Spleen (tissue), 11 donors: ENCODE measurements around the gene ACKR2. TPM values are rescaled to one million over a fixed set of nuclear protein-coding genes. Genes with fewer than 3 reads are reported as not detected.

Experiments used
- DNase-seq: peaks from one replicate; pipeline ENCODE4 v3.0.0-alpha.2; 2020
- H3K27ac ChIP-seq, 8 donors: fragments of 200-600 bp; sonication (generic) in 7 of 8; 1 replicate in 4 of 8; 2 replicates in 4 of 8; pipeline versions ENCODE4 v1.5.0 to v1.8.0; 2016 to 2021; ENCODE audit warnings: inconsistent platforms in 4 of 8, mild to moderate bottlenecking in 4 of 8, moderate library complexity in 1 of 8
- H3K27me3 ChIP-seq, 7 donors: fragments of 200-600 bp; sonication (generic) in 6 of 7; replicated peaks in 1 of 7; 1 replicate in 4 of 7; 2 replicates in 3 of 7; pipeline versions ENCODE4 v1.5.0 to v1.8.0; 2016 to 2021; ENCODE audit warnings: inconsistent platforms in 3 of 7, mild to moderate bottlenecking in 1 of 7
- H3K36me3 ChIP-seq, 6 donors: fragments of 200-600 bp; sonication (generic) in 5 of 6; 1 replicate in 4 of 6; 2 replicates in 2 of 6; pipeline versions ENCODE4 v1.5.0 to v1.8.0; 2016 to 2021; ENCODE audit warnings: inconsistent platforms in 2 of 6
- H3K4me1 ChIP-seq, 6 donors: fragments of 200-600 bp; sonication (generic) in 5 of 6; 1 replicate in 3 of 6; 2 replicates in 3 of 6; pipeline versions ENCODE4 v1.5.0 to v1.8.0; 2016 to 2021; ENCODE audit warnings: inconsistent platforms in 3 of 6
- H3K4me3 ChIP-seq, 8 donors: fragments of 200-600 bp; sonication (generic) in 7 of 8; 1 replicate in 4 of 8; 2 replicates in 4 of 8; pipeline versions ENCODE4 v1.5.0 to v1.8.0; 2016 to 2021; ENCODE audit warnings: inconsistent platforms in 4 of 8, mild to moderate bottlenecking in 4 of 8, moderate library complexity in 2 of 8
- H3K9me3 ChIP-seq, 8 donors: fragments of 200-600 bp; sonication (generic) in 7 of 8; 1 replicate in 4 of 8; 2 replicates in 4 of 8; pipeline versions ENCODE4 v1.5.0 to v1.8.0; 2016 to 2021; ENCODE audit warnings: inconsistent platforms in 4 of 8
- POLR2A ChIP-seq, 3 donors: fragments of 450-650 bp; IDR thresholded peaks; one replicate each; pipeline ENCODE4 v1.5.1; 2017; ENCODE audit warnings: antibody characterized with exemption in 3 of 3, mild to moderate bottlenecking in 1 of 3
- POLR2AphosphoS5 ChIP-seq, 3 donors: sonication (generic); formaldehyde crosslinking; IDR thresholded peaks; one replicate each; pipeline ENCODE4 v1.5.1; 2017; ENCODE audit warnings: antibody characterized with exemption in 3 of 3
- WGBS, 5 donors: extraction: QIAGEN DNeasy Blood & Tissue Kit in 3 of 5; methylation state at CpG; one replicate each; pipeline versions ENCODE4 v1.1.5 to v1.1.7; 2013 to 2018; 5-methylcytosine and 5-hydroxymethylcytosine counted together
- intact Hi-C: fragments of 100-400 bp; cut with DNase I; formaldehyde crosslinking; loops from one replicate; pipeline ENCODE4 v1.15.0; 2023; ENCODE audit warnings: low total_unique reads
- polyA plus RNA-seq, 3 donors: library from polyadenylated mRNA; stranded (reverse); fragments of 200-250 nt; gene quantifications; one replicate each; pipeline ENCODE4 v1.2.1, GENCODE V29; 2013
- total RNA-seq, 7 donors: library from RNA; depleted of rRNA in 3 of 7; stranded (reverse); fragments of >200 nt in 3 of 7; fragmentation: NEBNext Ultra II Directional in 4 of 7; extraction: Animal tissue kit (Norgen Biotek cat#: 25700) in 4 of 7; gene quantifications; one replicate each; pipeline versions ENCODE4 v1.1.0 to v1.2.1, GENCODE V29; 2016 to 2021
- TF ChIP-seq, protein P1 (sequence below), 11 experiments: fragments of 200-600 bp in 7 of 11; fragments of 450-650 bp in 4 of 11; sonication (generic) in 4 of 11; IDR thresholded peaks in 8 of 11; conservative IDR thresholded peaks in 3 of 11; 1 replicate in 7 of 11; 2 replicates in 4 of 11; pipeline versions ENCODE4 v1.4.0 to v1.8.0; 2016 to 2021; ENCODE audit warnings: antibody characterized with exemption in 11 of 11, inconsistent platforms in 4 of 11, mild to moderate bottlenecking in 1 of 11
- donor health status: healthy with polysubstance abuse.
- donor health status: DM: no; HTN: no; CAD: no; lungs with moderate emphysema.
- donor health status: DM: no; HTN: no; CAD: no.
- donor health status: Bipolar disorder and iron deficiency.
- donor health status: healthy.
- donor health status: DM: no; HTN: no; CAD: no.
- donor health status: DM: yes; HTN: yes; CAD: no.

Gene ACKR2
- total and polyA plus RNA-seq, 10 donors = 0.17 to 4.4 (median 0.94) TPM

GRCh38 chr3:42898896-42899675 is 89.8 kb downstream of the ACKR2 start:
- Histone ChIP-seq H3K36me3 (no peaks in the 10 kb centered on the region), H3K4me3 (no peak overlapping the region), H3K27me3 (peaks cover 0 to 10% (median 0%) of the 10 kb centered on the region in 7 donors), H3K27ac (no peak overlapping the region), H3K9me3 (peaks cover 0 to 7% (median 0%) of the 10 kb centered on the region in 8 donors), H3K4me1 (no peaks in the 10 kb centered on the region)
- intact Hi-C loops = no loop called here
- DNase-seq = no peak
- TF ChIP-seq, protein P1, sequence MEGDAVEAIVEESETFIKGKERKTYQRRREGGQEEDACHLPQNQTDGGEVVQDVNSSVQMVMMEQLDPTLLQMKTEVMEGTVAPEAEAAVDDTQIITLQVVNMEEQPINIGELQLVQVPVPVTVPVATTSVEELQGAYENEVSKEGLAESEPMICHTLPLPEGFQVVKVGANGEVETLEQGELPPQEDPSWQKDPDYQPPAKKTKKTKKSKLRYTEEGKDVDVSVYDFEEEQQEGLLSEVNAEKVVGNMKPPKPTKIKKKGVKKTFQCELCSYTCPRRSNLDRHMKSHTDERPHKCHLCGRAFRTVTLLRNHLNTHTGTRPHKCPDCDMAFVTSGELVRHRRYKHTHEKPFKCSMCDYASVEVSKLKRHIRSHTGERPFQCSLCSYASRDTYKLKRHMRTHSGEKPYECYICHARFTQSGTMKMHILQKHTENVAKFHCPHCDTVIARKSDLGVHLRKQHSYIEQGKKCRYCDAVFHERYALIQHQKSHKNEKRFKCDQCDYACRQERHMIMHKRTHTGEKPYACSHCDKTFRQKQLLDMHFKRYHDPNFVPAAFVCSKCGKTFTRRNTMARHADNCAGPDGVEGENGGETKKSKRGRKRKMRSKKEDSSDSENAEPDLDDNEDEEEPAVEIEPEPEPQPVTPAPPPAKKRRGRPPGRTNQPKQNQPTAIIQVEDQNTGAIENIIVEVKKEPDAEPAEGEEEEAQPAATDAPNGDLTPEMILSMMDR (IDR thresholded peaks at IDR 0.05 in 8 of 11, conservative IDR thresholded peaks at IDR 0.05 in 3 of 11) = no peak
- TF ChIP-seq POLR2A (IDR thresholded peaks at IDR 0.05) = no peak
- TF ChIP-seq POLR2AphosphoS5 (IDR thresholded peaks at IDR 0.05) = no peak

DNA sequence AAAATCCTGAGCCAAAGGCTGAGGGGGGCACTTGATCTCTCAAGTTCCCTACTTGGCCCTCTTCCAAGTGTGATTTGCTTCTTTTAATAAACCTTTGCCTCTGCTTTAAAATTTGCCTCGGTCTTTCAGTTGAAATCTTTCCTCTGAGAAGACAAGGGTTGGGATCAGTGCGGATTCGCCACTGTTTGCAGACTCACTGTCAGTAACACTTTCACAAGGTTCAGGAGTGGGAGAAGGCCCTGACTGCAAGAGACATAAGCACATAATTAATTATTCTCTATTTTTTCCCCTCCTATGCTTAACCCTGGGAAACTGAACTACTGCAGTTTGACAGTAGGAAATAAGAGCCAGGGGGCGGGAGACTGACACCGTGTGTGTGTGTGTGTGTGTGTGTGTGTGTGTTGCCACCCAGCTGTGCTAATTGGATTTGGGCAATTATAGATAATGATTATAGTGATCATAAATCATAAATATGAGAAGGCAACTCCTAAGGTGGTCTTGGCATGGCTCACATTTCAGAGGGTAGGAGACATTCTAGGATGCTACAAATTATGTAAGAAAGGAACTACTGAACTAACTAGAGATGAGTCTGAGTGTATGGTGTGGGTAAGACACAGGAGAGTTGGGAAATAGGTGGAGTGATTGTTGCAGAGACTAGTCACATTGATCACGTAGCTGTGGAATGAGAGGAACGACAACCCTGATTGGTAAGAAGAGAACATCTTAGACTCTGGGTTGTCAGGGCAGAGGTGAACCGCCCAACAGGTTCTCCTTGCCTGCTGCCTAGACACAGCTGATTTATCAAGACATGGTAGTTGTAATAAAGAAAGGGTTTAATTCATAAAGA is 91.2 kb downstream of the ACKR2 start:
- peaks cover 0 to 14% (median 0%) of the 10 kb centered on the region in 8 donors for H3K9me3 ChIP-seq
- intact Hi-C loops = no loop called here
- H3K27ac ChIP-seq = no peak overlapping the region
- peaks cover 0 to under 1% (median 0%) of the 10 kb centered on the region in 6 donors for H3K4me1 ChIP-seq
- WGBS, 5 donors = 77 to 85% (median 84%) methylated on average over 8 of the region's 8 CpGs
- TF ChIP-seq, protein P1 (IDR thresholded peaks at IDR 0.05 in 8 of 11, conservative IDR thresholded peaks at IDR 0.05 in 3 of 11) = no peak
- no peak for TF ChIP-seq POLR2AphosphoS5 (IDR thresholded peaks at IDR 0.05)
- no peak for TF ChIP-seq POLR2A (IDR thresholded peaks at IDR 0.05)
- peaks cover 0 to 24% (median 0%) of the 10 kb centered on the region in 7 donors for H3K27me3 ChIP-seq
- no peaks in the 10 kb centered on the region for H3K36me3 ChIP-seq
- DNase-seq = no peak
- H3K4me3 ChIP-seq = no peak overlapping the region

GRCh38 chr3:42901073-42901415 is 91.8 kb downstream of the ACKR2 start:
- peaks cover 0 to 7% (median 4%) of the 10 kb centered on the region in 6 donors for H3K4me1 ChIP-seq
- no peak for DNase-seq
- no peak overlapping the region for H3K4me3 ChIP-seq
- TF ChIP-seq POLR2A (IDR thresholded peaks at IDR 0.05) (no peak), POLR2AphosphoS5 (IDR thresholded peaks at IDR 0.05) (no peak)
- TF ChIP-seq, protein P1 (IDR thresholded peaks at IDR 0.05 in 8 of 11, conservative IDR thresholded peaks at IDR 0.05 in 3 of 11) = no peak
- peaks cover 0 to 30% (median 5%) of the 10 kb centered on the region in 7 donors for H3K27me3 ChIP-seq
- peaks cover 0 to 14% (median 0%) of the 10 kb centered on the region in 8 donors for H3K9me3 ChIP-seq
- H3K36me3 ChIP-seq = no peaks in the 10 kb centered on the region
- H3K27ac ChIP-seq = no peak overlapping the region
- 75 to 88% (median 81%) methylated on average over 3 of the region's 3 CpGs for WGBS, 5 donors
- intact Hi-C loops = no loop called here

- Histone ChIP-seq H3K4me1 (peaks cover 0 to 18% (median 12%) of the 10 kb centered on the region in 6 donors), H3K27me3 (peaks cover 0 to 42% (median 11%) of the 10 kb centered on the region in 7 donors), H3K27ac (no peak overlapping the region), H3K9me3 (peaks cover 0 to 14% (median 0%) of the 10 kb centered on the region in 8 donors), H3K36me3 (no peaks in the 10 kb centered on the region), H3K4me3 (no peak overlapping the region)
- 56 to 89% (median 86%) methylated on average over 2 of the region's 2 CpGs for WGBS, 5 donors
- TF ChIP-seq POLR2AphosphoS5 (IDR thresholded peaks at IDR 0.05) (no peak), POLR2A (IDR thresholded peaks at IDR 0.05) (no peak)
- TF ChIP-seq, protein P1 (IDR thresholded peaks at IDR 0.05 in 8 of 11, conservative IDR thresholded peaks at IDR 0.05 in 3 of 11) = no peak
- no peak for DNase-seq
- intact Hi-C loops = no loop called here
Observed at GRCh38 chr3:42902257-42902656, 93.0 kb downstream of the ACKR2 start.
